Parathyroid adenoma (tissue), 2 donors: ENCODE results near the gene IRF7.
A peak's percentile ranks its signal among the peaks of the same experiment; 100 is the strongest.

Experiments
- H2AFZ ChIP-seq: fragments of 300-600 bp; sonication (generic); one replicate; pipeline ENCODE4 v1.7.0; 2017; ENCODE audit warnings: antibody characterized with exemption, mild to moderate bottlenecking
- H3K27ac ChIP-seq: fragments of 300-600 bp; sonication (generic); one replicate; pipeline ENCODE4 v1.7.0; 2017
- H3K27me3 ChIP-seq: fragments of 300-600 bp; sonication (generic); one replicate; pipeline ENCODE4 v1.7.0; 2017; ENCODE audit warnings: low read length; ENCODE audit not compliant: control insufficient read depth, insufficient read depth
- H3K36me3 ChIP-seq: fragments of 300-600 bp; sonication (generic); one replicate; pipeline ENCODE4 v1.7.0; 2017; ENCODE audit warnings: low read length; ENCODE audit not compliant: control insufficient read depth, insufficient read depth
- H3K4me1 ChIP-seq: fragments of 300-600 bp; sonication (generic); one replicate; pipeline ENCODE4 v1.7.0; 2017; ENCODE audit warnings: control low read depth
- H3K4me2 ChIP-seq: fragments of 300-600 bp; sonication (generic); one replicate; pipeline ENCODE4 v1.7.0; 2017; ENCODE audit warnings: low read length
- H3K4me3 ChIP-seq: fragments of 300-600 bp; sonication (generic); one replicate; pipeline ENCODE4 v1.7.0; 2017; ENCODE audit warnings: low read depth, low read length
- H3K79me2 ChIP-seq: fragments of 300-600 bp; sonication (generic); one replicate; pipeline ENCODE4 v1.7.0; 2017; ENCODE audit warnings: control low read depth
- H3K9ac ChIP-seq: fragments of 300-600 bp; sonication (generic); one replicate; pipeline ENCODE4 v1.7.0; 2017; ENCODE audit warnings: mild to moderate bottlenecking
- H3K9me3 ChIP-seq: fragments of 300-600 bp; sonication (generic); one replicate; pipeline ENCODE4 v1.7.0; 2017; ENCODE audit warnings: low read length; ENCODE audit not compliant: control insufficient read depth
- TF ChIP-seq, protein P1 (sequence below): fragments of 300-600 bp; sonication (generic); IDR thresholded peaks from one replicate; pipeline ENCODE4 v1.7.0; 2017; ENCODE audit warnings: antibody characterized with exemption, mild to moderate bottlenecking
- donor health status: primary hyperparathyroidism.

IRF7 gene

GRCh38 chr11:614623-615503 lies 887 bp downstream of the IRF7 start:
- H3K36me3 ChIP-seq: no peaks in the 10 kb centered on the region
- no peak overlapping the region for H3K9ac ChIP-seq

DNA sequence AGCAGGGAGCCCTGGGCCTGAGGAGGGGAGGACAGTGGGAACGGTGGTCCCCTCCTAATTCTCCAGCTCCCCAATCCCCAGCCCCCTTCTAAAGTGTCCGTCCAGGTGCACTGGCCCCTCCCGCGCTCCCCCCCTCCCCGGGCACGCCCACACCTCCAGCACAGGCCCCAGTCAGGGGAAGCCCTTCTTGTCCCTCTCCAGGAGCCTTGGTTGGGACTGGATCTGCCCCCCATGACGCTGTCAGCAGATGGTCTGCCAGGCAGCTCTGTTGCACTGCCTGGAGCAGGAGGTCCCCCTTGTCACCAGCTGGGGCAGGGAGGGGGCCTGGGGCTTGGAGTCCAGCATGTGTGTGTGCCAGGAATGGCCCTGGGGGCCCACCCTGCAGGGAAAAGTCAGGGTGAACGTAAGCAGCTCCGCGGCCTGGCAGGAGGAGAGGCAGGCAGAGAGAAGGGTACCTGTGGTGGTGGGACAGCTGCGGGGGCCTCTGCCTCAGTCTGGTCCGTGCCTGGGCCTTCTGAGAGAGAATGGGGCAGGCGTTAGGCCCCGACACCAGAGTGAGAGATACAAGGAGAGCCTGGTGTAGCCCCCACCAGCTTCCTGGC lies 1.6 kb downstream of the IRF7 start:
- no peak overlapping the region for H2AFZ ChIP-seq
- H3K4me2 ChIP-seq: peak overlapping the region; percentile 93
- TF ChIP-seq, protein P1, sequence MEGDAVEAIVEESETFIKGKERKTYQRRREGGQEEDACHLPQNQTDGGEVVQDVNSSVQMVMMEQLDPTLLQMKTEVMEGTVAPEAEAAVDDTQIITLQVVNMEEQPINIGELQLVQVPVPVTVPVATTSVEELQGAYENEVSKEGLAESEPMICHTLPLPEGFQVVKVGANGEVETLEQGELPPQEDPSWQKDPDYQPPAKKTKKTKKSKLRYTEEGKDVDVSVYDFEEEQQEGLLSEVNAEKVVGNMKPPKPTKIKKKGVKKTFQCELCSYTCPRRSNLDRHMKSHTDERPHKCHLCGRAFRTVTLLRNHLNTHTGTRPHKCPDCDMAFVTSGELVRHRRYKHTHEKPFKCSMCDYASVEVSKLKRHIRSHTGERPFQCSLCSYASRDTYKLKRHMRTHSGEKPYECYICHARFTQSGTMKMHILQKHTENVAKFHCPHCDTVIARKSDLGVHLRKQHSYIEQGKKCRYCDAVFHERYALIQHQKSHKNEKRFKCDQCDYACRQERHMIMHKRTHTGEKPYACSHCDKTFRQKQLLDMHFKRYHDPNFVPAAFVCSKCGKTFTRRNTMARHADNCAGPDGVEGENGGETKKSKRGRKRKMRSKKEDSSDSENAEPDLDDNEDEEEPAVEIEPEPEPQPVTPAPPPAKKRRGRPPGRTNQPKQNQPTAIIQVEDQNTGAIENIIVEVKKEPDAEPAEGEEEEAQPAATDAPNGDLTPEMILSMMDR: no peak
- H3K27ac ChIP-seq: peak overlapping the region; percentile 85
- no peaks in the 10 kb centered on the region for H3K79me2 ChIP-seq
- H3K27me3 ChIP-seq: no peaks in the 10 kb centered on the region
- H3K36me3 ChIP-seq: no peaks in the 10 kb centered on the region
- H3K4me1 ChIP-seq: no peaks in the 10 kb centered on the region
- no peaks in the 10 kb centered on the region for H3K9me3 ChIP-seq
- H3K9ac ChIP-seq: no peak overlapping the region
- peak overlapping the region; percentile 78 for H3K4me3 ChIP-seq

More at GRCh38 chr11:614623-615503, 887 bp downstream of the IRF7 start:
- H3K4me1 ChIP-seq: no peaks in the 10 kb centered on the region
- peak overlapping the region; percentile 85 for H3K27ac ChIP-seq
- TF ChIP-seq, protein P1: no peak
- peak overlapping the region; percentile 78 for H3K4me3 ChIP-seq
- no peak overlapping the region for H2AFZ ChIP-seq
- H3K27me3 ChIP-seq: no peaks in the 10 kb centered on the region
- no peaks in the 10 kb centered on the region for H3K9me3 ChIP-seq
- H3K4me2 ChIP-seq: peak overlapping the region; percentile 93
- H3K79me2 ChIP-seq: no peaks in the 10 kb centered on the region

GRCh38 chr11:613369-613968 lies 2.3 kb downstream of the IRF7 start:
- Histone ChIP-seq H3K27me3 (no peaks in the 10 kb centered on the region), H3K79me2 (no peaks in the 10 kb centered on the region), H2AFZ (no peak overlapping the region), H3K4me3 (no peak overlapping the region), H3K4me2 (no peak overlapping the region), H3K9me3 (no peaks in the 10 kb centered on the region), H3K4me1 (no peaks in the 10 kb centered on the region), H3K27ac (no peak overlapping the region), H3K9ac (no peak overlapping the region), H3K36me3 (no peaks in the 10 kb centered on the region)
- TF ChIP-seq, protein P1: no peak

DNA sequence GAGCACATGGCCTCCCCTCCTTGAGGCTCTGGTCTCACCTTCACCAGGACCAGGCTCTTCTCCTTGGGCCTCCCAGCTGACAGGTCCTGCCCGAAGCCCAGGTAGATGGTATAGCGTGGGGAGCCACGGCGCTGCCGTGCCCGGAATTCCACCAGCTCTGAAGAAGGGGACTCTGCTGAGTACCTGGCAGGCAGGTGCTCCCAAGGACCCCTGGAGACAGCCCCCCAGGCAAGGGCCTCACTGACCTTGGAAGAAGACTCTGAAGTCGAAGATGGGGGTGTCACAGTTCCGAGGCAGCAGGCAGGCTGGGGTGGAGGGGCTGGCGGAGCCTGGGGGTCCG lies 2.8 kb downstream of the IRF7 start:
- Histone ChIP-seq H3K4me3 (no peak overlapping the region), H2AFZ (no peak overlapping the region), H3K9me3 (no peaks in the 10 kb centered on the region), H3K27me3 (no peaks in the 10 kb centered on the region), H3K27ac (no peak overlapping the region), H3K4me1 (no peaks in the 10 kb centered on the region), H3K4me2 (no peak overlapping the region), H3K79me2 (no peaks in the 10 kb centered on the region), H3K9ac (no peak overlapping the region), H3K36me3 (no peaks in the 10 kb centered on the region)
- TF ChIP-seq, protein P1: no peak
